ENCODE data around the gene NSG1.
"Not testable (repeated sequence)": the region's sequence is repeated elsewhere in the genome, so short reads cannot be mapped to it uniquely, and the experiment has no call there.

The NSG1 gene

GRCh38 chr4:4386736-4387392, at the start of gene NSG1:
Gene NSG1 (plus strand): TSS chr4:4387102. CDS start chr4:4387630, 528 bp downstream.
- Histone ChIP-seq H3K27me3 (ENCODE audit: control insufficient read depth, insufficient read depth, low read length) (peaks cover 7% of the 10 kb centered on the region; the same call in 1 of the 2 replicates), H3K27ac (ENCODE audit: low read length) (no peak within 1 kb of the TSS)
- DNase-seq (ENCODE audit: low read depth, low spot score), result no peak

GRCh38 chr4:4338210-4339001, 48.5 kb upstream of the NSG1 start:
- no CpG with 5 or more reads among the region's 11 CpGs for WGBS (ENCODE audit: insufficient coverage, insufficient read length)
- no peak for DNase-seq (ENCODE audit: low read depth, low spot score)
- Histone ChIP-seq H3K36me3 (ENCODE audit: control insufficient read depth, insufficient read depth, low read length) (no peaks in the 10 kb centered on the region), H3K27me3 (ENCODE audit: control insufficient read depth, insufficient read depth, low read length) (no peaks in the 10 kb centered on the region), H3K4me3 (ENCODE audit: low read length) (no peak overlapping the region), H3K4me1 (ENCODE audit: control insufficient read depth, insufficient read depth, low read length) (no peaks in the 10 kb centered on the region), H3K9me3 (ENCODE audit: control insufficient read depth, insufficient read depth, low read length) (no peaks in the 10 kb centered on the region), H3K27ac (ENCODE audit: low read length) (no peak overlapping the region)

More at GRCh38 chr4:4386736-4387392, at the start of gene NSG1:
- Histone ChIP-seq H3K4me1 (ENCODE audit: control insufficient read depth, insufficient read depth, low read length) (peaks cover 5% of the 10 kb centered on the region; the same call in 1 of the 2 replicates), H3K9me3 (ENCODE audit: control insufficient read depth, insufficient read depth, low read length) (no peaks in the 10 kb centered on the region), H3K36me3 (ENCODE audit: control insufficient read depth, insufficient read depth, low read length) (peaks cover under 1% of the 10 kb centered on the region; the same call in 1 of the 2 replicates), H3K4me3 (ENCODE audit: low read length) (peak within 1 kb of the TSS; percentile 81)
- no CpG with 5 or more reads among the region's 87 CpGs for WGBS (ENCODE audit: insufficient coverage, insufficient read length)

- H3K9me3 ChIP-seq (ENCODE audit: control insufficient read depth, insufficient read depth, low read length), result no peaks in the 10 kb centered on the region
- no peaks in the 10 kb centered on the region for H3K4me1 ChIP-seq (ENCODE audit: control insufficient read depth, insufficient read depth, low read length)
- H3K36me3 ChIP-seq (ENCODE audit: control insufficient read depth, insufficient read depth, low read length), result no peaks in the 10 kb centered on the region
- no CpG with 5 or more reads among the region's 21 CpGs for whole genome bisulfite sequencing (ENCODE audit: insufficient coverage, insufficient read length)
- DNase-seq (ENCODE audit: low read depth, low spot score), result no peak
- no peaks in the 10 kb centered on the region for H3K27me3 ChIP-seq (ENCODE audit: control insufficient read depth, insufficient read depth, low read length)
- H3K27ac ChIP-seq (ENCODE audit: low read length), result no peak overlapping the region
- no peak overlapping the region for H3K4me3 ChIP-seq (ENCODE audit: low read length)
These were observed 47.3 kb upstream of the NSG1 start for GRCh38 chr4:4339504-4340085.

- Histone ChIP-seq H3K9me3 (ENCODE audit: control insufficient read depth, insufficient read depth, low read length) (no peaks in the 10 kb centered on the region), H3K27me3 (ENCODE audit: control insufficient read depth, insufficient read depth, low read length) (no peaks in the 10 kb centered on the region), H3K4me1 (ENCODE audit: control insufficient read depth, insufficient read depth, low read length) (no peaks in the 10 kb centered on the region), H3K36me3 (ENCODE audit: control insufficient read depth, insufficient read depth, low read length) (no peaks in the 10 kb centered on the region), H3K27ac (ENCODE audit: low read length) (no peak overlapping the region), H3K4me3 (ENCODE audit: low read length) (no peak overlapping the region)
- no CpG with 5 or more reads among the region's 9 CpGs for WGBS (ENCODE audit: insufficient coverage, insufficient read length)
- no peak for DNase-seq (ENCODE audit: low read depth, low spot score)
These were observed 44.8 kb upstream of the NSG1 start for GRCh38 chr4:4341861-4342650.

GRCh38 chr4:4343038-4343437, 43.9 kb upstream of the NSG1 start:
- no peaks in the 10 kb centered on the region for H3K4me1 ChIP-seq (ENCODE audit: control insufficient read depth, insufficient read depth, low read length)
- H3K4me3 ChIP-seq (ENCODE audit: low read length), result no peak overlapping the region
- H3K27ac ChIP-seq (ENCODE audit: low read length), result no peak overlapping the region
- no peaks in the 10 kb centered on the region for H3K27me3 ChIP-seq (ENCODE audit: control insufficient read depth, insufficient read depth, low read length)
- H3K36me3 ChIP-seq (ENCODE audit: control insufficient read depth, insufficient read depth, low read length), result no peaks in the 10 kb centered on the region
- no peak for DNase-seq (ENCODE audit: low read depth, low spot score)
- WGBS (ENCODE audit: insufficient coverage, insufficient read length), result no CpG with 5 or more reads among the region's 5 CpGs
- H3K9me3 ChIP-seq (ENCODE audit: control insufficient read depth, insufficient read depth, low read length), result no peaks in the 10 kb centered on the region

- Histone ChIP-seq H3K4me3 (ENCODE audit: low read length) (no peak overlapping the region), H3K36me3 (ENCODE audit: control insufficient read depth, insufficient read depth, low read length) (no peaks in the 10 kb centered on the region), H3K27ac (ENCODE audit: low read length) (no peak overlapping the region), H3K27me3 (ENCODE audit: control insufficient read depth, insufficient read depth, low read length) (no peaks in the 10 kb centered on the region), H3K9me3 (ENCODE audit: control insufficient read depth, insufficient read depth, low read length) (no peaks in the 10 kb centered on the region), H3K4me1 (ENCODE audit: control insufficient read depth, insufficient read depth, low read length) (no peaks in the 10 kb centered on the region)
- no peak for DNase-seq (ENCODE audit: low read depth, low spot score)
- WGBS (ENCODE audit: insufficient coverage, insufficient read length), result no CpG with 5 or more reads among the region's 14 CpGs
These were observed 41.9 kb upstream of the NSG1 start for GRCh38 chr4:4344915-4345527.

- Histone ChIP-seq H3K9me3 (ENCODE audit: control insufficient read depth, insufficient read depth, low read length) (no peaks in the 10 kb centered on the region), H3K27ac (ENCODE audit: low read length) (no peak overlapping the region), H3K27me3 (ENCODE audit: control insufficient read depth, insufficient read depth, low read length) (no peaks in the 10 kb centered on the region), H3K4me3 (ENCODE audit: low read length) (no peak overlapping the region), H3K36me3 (ENCODE audit: control insufficient read depth, insufficient read depth, low read length) (no peaks in the 10 kb centered on the region), H3K4me1 (ENCODE audit: control insufficient read depth, insufficient read depth, low read length) (no peaks in the 10 kb centered on the region)
- no CpG with 5 or more reads among the region's 1 CpG for WGBS (ENCODE audit: insufficient coverage, insufficient read length)
- no peak for DNase-seq (ENCODE audit: low read depth, low spot score)
These were observed 39.3 kb upstream of the NSG1 start for GRCh38 chr4:4347585-4347984.

GRCh38 chr4:4348585-4348984, 38.3 kb upstream of the NSG1 start:
- not testable (repeated sequence) for DNase-seq (ENCODE audit: low read depth, low spot score); H3K27me3 ChIP-seq (ENCODE audit: control insufficient read depth, insufficient read depth, low read length); H3K27ac ChIP-seq (ENCODE audit: low read length); H3K36me3 ChIP-seq (ENCODE audit: control insufficient read depth, insufficient read depth, low read length); H3K4me3 ChIP-seq (ENCODE audit: low read length); H3K9me3 ChIP-seq (ENCODE audit: control insufficient read depth, insufficient read depth, low read length); H3K4me1 ChIP-seq (ENCODE audit: control insufficient read depth, insufficient read depth, low read length)
- no CpG with 5 or more reads among the region's 9 CpGs for WGBS (ENCODE audit: insufficient coverage, insufficient read length)

- Histone ChIP-seq H3K27ac (ENCODE audit: low read length) (no peak overlapping the region), H3K36me3 (ENCODE audit: control insufficient read depth, insufficient read depth, low read length) (no peaks in the 10 kb centered on the region), H3K27me3 (ENCODE audit: control insufficient read depth, insufficient read depth, low read length) (no peaks in the 10 kb centered on the region), H3K9me3 (ENCODE audit: control insufficient read depth, insufficient read depth, low read length) (no peaks in the 10 kb centered on the region), H3K4me3 (ENCODE audit: low read length) (no peak overlapping the region), H3K4me1 (ENCODE audit: control insufficient read depth, insufficient read depth, low read length) (no peaks in the 10 kb centered on the region)
- no peak for DNase-seq (ENCODE audit: low read depth, low spot score)
- WGBS (ENCODE audit: insufficient coverage, insufficient read length), result no CpG with 5 or more reads among the region's 3 CpGs
These were observed 37.0 kb upstream of the NSG1 start for GRCh38 chr4:4349867-4350266.

- Histone ChIP-seq H3K4me3 (ENCODE audit: low read length) (no peak overlapping the region), H3K27me3 (ENCODE audit: control insufficient read depth, insufficient read depth, low read length) (no peaks in the 10 kb centered on the region), H3K4me1 (ENCODE audit: control insufficient read depth, insufficient read depth, low read length) (no peaks in the 10 kb centered on the region), H3K36me3 (ENCODE audit: control insufficient read depth, insufficient read depth, low read length) (no peaks in the 10 kb centered on the region), H3K9me3 (ENCODE audit: control insufficient read depth, insufficient read depth, low read length) (no peaks in the 10 kb centered on the region), H3K27ac (ENCODE audit: low read length) (no peak overlapping the region)
- WGBS (ENCODE audit: insufficient coverage, insufficient read length), result 100% methylated on average over 2 of the region's 4 CpGs
- no peak for DNase-seq (ENCODE audit: low read depth, low spot score)
These were observed 36.0 kb upstream of the NSG1 start for GRCh38 chr4:4350909-4351308.
